C4-2B (cell line): ENCODE results near the gene COL4A2.

ENCODE experiments used
- ZFX ChIP-seq: fragments of 450-650 bp; IDR thresholded peaks from 2 replicates; pipeline ENCODE4 v1.6.1; 2017
- TF ChIP-seq, protein P1 (sequence below): fragments of 450-650 bp; conservative IDR thresholded peaks from 2 replicates; pipeline ENCODE4 v1.5.1; 2017; ENCODE audit warnings: mild to moderate bottlenecking

GRCh38 chr13:110369400-110369799 is 62.3 kb downstream of the COL4A2 start:
- TF ChIP-seq, protein P1, sequence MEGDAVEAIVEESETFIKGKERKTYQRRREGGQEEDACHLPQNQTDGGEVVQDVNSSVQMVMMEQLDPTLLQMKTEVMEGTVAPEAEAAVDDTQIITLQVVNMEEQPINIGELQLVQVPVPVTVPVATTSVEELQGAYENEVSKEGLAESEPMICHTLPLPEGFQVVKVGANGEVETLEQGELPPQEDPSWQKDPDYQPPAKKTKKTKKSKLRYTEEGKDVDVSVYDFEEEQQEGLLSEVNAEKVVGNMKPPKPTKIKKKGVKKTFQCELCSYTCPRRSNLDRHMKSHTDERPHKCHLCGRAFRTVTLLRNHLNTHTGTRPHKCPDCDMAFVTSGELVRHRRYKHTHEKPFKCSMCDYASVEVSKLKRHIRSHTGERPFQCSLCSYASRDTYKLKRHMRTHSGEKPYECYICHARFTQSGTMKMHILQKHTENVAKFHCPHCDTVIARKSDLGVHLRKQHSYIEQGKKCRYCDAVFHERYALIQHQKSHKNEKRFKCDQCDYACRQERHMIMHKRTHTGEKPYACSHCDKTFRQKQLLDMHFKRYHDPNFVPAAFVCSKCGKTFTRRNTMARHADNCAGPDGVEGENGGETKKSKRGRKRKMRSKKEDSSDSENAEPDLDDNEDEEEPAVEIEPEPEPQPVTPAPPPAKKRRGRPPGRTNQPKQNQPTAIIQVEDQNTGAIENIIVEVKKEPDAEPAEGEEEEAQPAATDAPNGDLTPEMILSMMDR = no peak
- no peak for TF ChIP-seq ZFX
